ENCODE results near the gene CNOT4.

Gene CNOT4

DNA sequence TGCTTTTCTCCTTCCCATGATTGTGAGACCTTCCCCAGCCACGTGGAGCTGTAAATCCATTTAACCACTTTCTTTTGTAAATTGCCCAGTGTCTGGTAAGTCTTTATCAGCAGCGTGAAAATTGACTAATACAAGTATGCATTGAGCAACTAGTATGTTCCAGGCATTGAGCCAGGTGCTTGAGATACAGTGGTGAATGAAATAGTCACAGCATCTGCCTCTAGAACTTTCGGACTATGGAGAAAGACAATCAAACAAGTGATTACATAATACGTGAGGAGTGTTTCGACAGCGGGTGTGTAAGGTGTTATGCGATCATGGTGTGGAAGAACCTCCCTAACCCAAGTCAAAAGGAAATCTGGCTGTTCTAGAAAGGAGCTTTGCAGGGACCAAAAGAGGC, 26.2 kb upstream of the CNOT4 start:
- no peaks in the 10 kb centered on the region for H3K27me3 ChIP-seq (ENCODE audit: control insufficient read depth, insufficient read depth, low read length)
- H3K4me1 ChIP-seq (ENCODE audit: control insufficient read depth, insufficient read depth, low read length), result no peaks in the 10 kb centered on the region
- no peaks in the 10 kb centered on the region for H3K9me3 ChIP-seq (ENCODE audit: control insufficient read depth, low read length)
- no peak overlapping the region for H3K4me3 ChIP-seq (ENCODE audit: low read length)
- no peaks in the 10 kb centered on the region for H3K36me3 ChIP-seq (ENCODE audit: control insufficient read depth, insufficient read depth, low read length)
- H3K9ac ChIP-seq (ENCODE audit: low read length), result no peak overlapping the region

DNA sequence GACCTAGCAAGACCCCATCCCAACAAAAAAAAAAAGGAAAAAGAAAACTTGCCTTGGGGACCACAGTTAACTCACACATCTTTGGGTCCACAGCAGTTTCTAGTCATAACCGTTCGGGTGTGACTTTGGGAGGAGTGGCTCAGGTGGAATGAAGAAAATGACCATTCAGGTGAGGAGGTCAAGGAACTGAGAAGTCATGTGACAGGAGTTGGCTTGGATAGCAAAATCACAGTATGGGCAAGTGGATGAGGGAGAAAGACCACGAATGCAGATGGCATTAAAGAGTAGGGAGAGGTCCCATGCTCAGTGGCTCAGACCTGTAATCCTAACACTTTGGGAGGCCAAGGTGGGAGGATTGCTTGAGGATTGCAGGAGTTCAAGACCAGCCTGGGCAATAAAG, 17.1 kb upstream of the CNOT4 start:
- H3K9me3 ChIP-seq (ENCODE audit: control insufficient read depth, low read length), result no peaks in the 10 kb centered on the region
- H3K4me1 ChIP-seq (ENCODE audit: control insufficient read depth, insufficient read depth, low read length), result no peaks in the 10 kb centered on the region
- no peak overlapping the region for H3K4me3 ChIP-seq (ENCODE audit: low read length)
- H3K27me3 ChIP-seq (ENCODE audit: control insufficient read depth, insufficient read depth, low read length), result no peaks in the 10 kb centered on the region
- no peak overlapping the region for H3K9ac ChIP-seq (ENCODE audit: low read length)
- H3K36me3 ChIP-seq (ENCODE audit: control insufficient read depth, insufficient read depth, low read length), result no peaks in the 10 kb centered on the region

DNA sequence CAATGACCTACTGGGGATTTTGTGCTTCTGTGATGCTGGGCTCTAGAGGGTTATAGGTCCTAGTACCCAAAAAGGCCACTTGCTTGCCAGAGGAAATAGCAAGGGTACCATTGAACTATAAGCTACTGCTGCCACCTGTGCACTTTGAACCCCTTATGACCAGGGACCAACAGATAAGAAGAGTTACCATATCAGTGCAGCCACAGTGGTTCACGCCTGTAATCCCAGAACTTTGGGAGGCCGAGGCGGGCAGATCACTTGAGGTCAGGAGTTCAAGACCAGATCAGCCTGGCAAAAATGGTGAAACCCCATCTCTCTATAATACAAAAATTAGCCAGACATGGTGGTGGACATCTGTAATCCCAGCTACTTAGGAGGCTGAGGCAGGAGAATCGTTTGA, 15.5 kb upstream of the CNOT4 start:
- H3K36me3 ChIP-seq (ENCODE audit: control insufficient read depth, insufficient read depth, low read length), result no peaks in the 10 kb centered on the region

DNA sequence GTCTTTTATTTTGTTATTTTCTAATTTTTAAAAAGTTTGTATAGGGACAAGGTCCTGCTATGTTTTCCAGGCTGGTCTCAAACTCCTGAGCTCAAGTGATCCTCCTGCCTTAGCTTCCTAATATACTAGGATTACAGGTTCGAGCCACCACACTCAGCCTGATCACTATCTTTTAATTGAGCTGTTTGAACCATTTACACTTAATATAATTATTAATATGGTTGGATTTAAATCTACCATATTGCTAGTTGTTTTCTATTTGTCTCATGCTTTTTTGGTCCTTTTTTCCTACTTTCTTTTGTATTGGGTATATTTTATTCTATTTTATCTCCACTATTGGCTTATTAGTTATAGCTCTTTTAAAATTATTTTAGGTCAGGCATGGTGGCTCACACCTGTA, 13.2 kb upstream of the CNOT4 start:
- H3K36me3 ChIP-seq (ENCODE audit: control insufficient read depth, insufficient read depth, low read length), result no peaks in the 10 kb centered on the region
- no peak overlapping the region for H3K4me3 ChIP-seq (ENCODE audit: low read length)
- H3K9me3 ChIP-seq (ENCODE audit: control insufficient read depth, low read length), result no peaks in the 10 kb centered on the region
- H3K27me3 ChIP-seq (ENCODE audit: control insufficient read depth, insufficient read depth, low read length), result no peaks in the 10 kb centered on the region
- no peaks in the 10 kb centered on the region for H3K4me1 ChIP-seq (ENCODE audit: control insufficient read depth, insufficient read depth, low read length)
- H3K9ac ChIP-seq (ENCODE audit: low read length), result no peak overlapping the region

More for the DNA sequence above, 15.5 kb upstream of the CNOT4 start:
- Histone ChIP-seq H3K9ac (ENCODE audit: low read length) (no peak overlapping the region), H3K27me3 (ENCODE audit: control insufficient read depth, insufficient read depth, low read length) (no peaks in the 10 kb centered on the region), H3K4me3 (ENCODE audit: low read length) (no peak overlapping the region), H3K4me1 (ENCODE audit: control insufficient read depth, insufficient read depth, low read length) (no peaks in the 10 kb centered on the region), H3K9me3 (ENCODE audit: control insufficient read depth, low read length) (no peaks in the 10 kb centered on the region)

DNA sequence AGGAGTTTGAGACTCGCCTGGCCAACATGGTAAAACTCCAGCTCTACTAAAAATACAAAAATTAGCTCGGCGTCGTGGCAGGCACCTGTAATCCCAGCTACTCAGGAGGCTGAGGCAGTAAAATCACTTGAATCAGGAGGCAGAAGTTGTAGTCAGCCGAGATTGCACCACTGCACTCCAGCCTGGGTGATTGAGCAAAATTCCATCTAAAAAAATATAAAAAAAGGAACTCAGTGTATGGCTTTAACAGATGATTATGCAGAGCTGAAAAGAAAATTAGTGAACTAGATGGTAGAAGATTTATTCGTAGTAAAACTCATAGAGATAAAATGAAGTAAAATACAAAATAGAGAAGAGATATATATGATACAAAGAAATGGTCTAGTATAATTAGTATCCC, 12.6 kb upstream of the CNOT4 start:
- no peaks in the 10 kb centered on the region for H3K27me3 ChIP-seq (ENCODE audit: control insufficient read depth, insufficient read depth, low read length)
- H3K9ac ChIP-seq (ENCODE audit: low read length), result no peak overlapping the region
- no peaks in the 10 kb centered on the region for H3K4me1 ChIP-seq (ENCODE audit: control insufficient read depth, insufficient read depth, low read length)
- no peaks in the 10 kb centered on the region for H3K36me3 ChIP-seq (ENCODE audit: control insufficient read depth, insufficient read depth, low read length)
- no peak overlapping the region for H3K4me3 ChIP-seq (ENCODE audit: low read length)
- no peaks in the 10 kb centered on the region for H3K9me3 ChIP-seq (ENCODE audit: control insufficient read depth, low read length)

DNA sequence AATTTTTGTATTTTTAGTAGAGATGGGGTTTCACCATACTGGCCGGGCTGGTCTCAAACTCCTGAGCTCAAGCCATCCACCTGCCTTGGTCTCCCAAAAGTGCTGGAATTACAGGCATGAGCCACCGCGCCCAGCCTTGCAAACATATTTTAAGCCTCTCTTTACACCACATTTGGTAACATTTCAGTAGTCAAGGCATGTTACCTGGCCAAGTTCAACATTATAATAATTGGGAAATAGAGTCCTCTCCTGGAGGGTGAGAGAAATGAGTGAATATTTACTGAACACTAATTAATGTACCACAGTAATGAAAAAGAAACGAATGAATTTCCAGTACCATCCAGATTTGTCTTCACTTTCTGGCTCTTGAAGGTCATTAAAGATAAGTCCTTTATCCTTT, 10.0 kb upstream of the CNOT4 start:
- Histone ChIP-seq H3K36me3 (ENCODE audit: control insufficient read depth, insufficient read depth, low read length) (no peaks in the 10 kb centered on the region), H3K9ac (ENCODE audit: low read length) (no peak overlapping the region), H3K4me3 (ENCODE audit: low read length) (no peak overlapping the region), H3K9me3 (ENCODE audit: control insufficient read depth, low read length) (no peaks in the 10 kb centered on the region), H3K27me3 (ENCODE audit: control insufficient read depth, insufficient read depth, low read length) (no peaks in the 10 kb centered on the region), H3K4me1 (ENCODE audit: control insufficient read depth, insufficient read depth, low read length) (no peaks in the 10 kb centered on the region)

DNA sequence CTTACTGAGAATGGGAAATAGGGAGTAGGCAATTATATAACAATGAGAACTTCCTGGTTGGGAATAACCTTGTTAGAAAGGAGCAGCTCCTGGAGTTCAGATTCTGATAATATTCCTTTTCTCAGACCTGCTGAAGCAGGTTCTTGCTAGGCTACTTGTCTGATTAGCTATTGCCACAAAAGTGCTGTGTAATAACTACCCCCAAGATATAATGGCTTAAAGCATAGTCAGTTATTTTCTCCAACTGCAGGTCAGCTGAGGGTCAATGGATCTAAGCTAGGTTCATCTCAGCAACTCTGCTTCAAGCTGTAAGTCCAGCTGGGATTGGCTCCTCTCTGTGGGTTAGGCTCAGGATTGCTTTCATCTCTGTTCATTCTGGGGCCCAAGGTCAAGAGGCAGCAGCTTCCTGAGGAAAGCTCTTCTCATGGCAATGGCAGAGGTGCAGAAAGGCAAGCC, 9.4 kb upstream of the CNOT4 start:
- no peaks in the 10 kb centered on the region for H3K27me3 ChIP-seq (ENCODE audit: control insufficient read depth, insufficient read depth, low read length)
- H3K4me3 ChIP-seq (ENCODE audit: low read length), result no peak overlapping the region
- no peaks in the 10 kb centered on the region for H3K9me3 ChIP-seq (ENCODE audit: control insufficient read depth, low read length)
- H3K9ac ChIP-seq (ENCODE audit: low read length), result no peak overlapping the region
- no peaks in the 10 kb centered on the region for H3K36me3 ChIP-seq (ENCODE audit: control insufficient read depth, insufficient read depth, low read length)
- no peaks in the 10 kb centered on the region for H3K4me1 ChIP-seq (ENCODE audit: control insufficient read depth, insufficient read depth, low read length)

DNA sequence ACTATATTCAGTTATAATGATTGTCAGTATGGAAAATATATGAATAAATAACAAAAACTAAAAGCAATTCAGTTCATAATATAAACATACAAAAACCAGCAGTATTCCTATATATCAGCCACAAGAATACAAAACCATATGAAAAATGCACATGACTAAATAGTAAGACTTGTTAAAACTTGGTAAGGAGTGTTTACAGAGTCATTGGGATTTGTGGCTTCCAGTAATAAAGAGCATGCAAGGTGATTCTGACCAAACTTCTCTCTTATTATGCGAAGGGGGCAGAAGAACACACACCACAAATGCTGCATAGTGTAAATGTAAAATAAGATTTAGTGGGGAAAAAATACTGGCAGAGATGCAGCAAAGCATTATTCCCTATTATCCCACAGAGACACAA, 8.8 kb upstream of the CNOT4 start:
- Histone ChIP-seq H3K4me3 (ENCODE audit: low read length) (no peak overlapping the region), H3K4me1 (ENCODE audit: control insufficient read depth, insufficient read depth, low read length) (no peaks in the 10 kb centered on the region), H3K27me3 (ENCODE audit: control insufficient read depth, insufficient read depth, low read length) (no peaks in the 10 kb centered on the region), H3K9ac (ENCODE audit: low read length) (no peak overlapping the region), H3K9me3 (ENCODE audit: control insufficient read depth, low read length) (no peaks in the 10 kb centered on the region), H3K36me3 (ENCODE audit: control insufficient read depth, insufficient read depth, low read length) (no peaks in the 10 kb centered on the region)

DNA sequence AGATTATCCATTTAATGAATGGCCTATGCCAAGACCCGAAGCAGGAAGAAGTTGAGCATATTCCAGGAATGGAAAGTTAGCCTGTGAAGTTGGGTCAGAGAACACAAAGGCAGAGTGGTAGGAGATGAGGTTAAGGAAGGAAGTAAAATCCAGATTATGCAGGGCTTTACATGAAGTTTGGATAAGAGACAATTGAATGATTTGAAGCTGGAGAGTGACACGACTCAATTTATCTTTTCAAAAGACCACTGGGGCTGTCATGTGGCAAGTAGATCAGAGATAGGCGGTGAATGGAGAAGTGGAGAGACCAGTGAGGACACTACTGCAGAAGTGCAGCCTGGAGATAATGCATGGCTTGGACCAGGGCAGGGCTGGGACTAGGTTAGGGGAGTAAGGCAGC, 7.2 kb upstream of the CNOT4 start:
- no peak overlapping the region for H3K4me3 ChIP-seq (ENCODE audit: low read length)
- no peaks in the 10 kb centered on the region for H3K9me3 ChIP-seq (ENCODE audit: control insufficient read depth, low read length)
- no peak overlapping the region for H3K9ac ChIP-seq (ENCODE audit: low read length)
- H3K27me3 ChIP-seq (ENCODE audit: control insufficient read depth, insufficient read depth, low read length), result no peaks in the 10 kb centered on the region
- H3K36me3 ChIP-seq (ENCODE audit: control insufficient read depth, insufficient read depth, low read length), result no peaks in the 10 kb centered on the region
- no peaks in the 10 kb centered on the region for H3K4me1 ChIP-seq (ENCODE audit: control insufficient read depth, insufficient read depth, low read length)

DNA sequence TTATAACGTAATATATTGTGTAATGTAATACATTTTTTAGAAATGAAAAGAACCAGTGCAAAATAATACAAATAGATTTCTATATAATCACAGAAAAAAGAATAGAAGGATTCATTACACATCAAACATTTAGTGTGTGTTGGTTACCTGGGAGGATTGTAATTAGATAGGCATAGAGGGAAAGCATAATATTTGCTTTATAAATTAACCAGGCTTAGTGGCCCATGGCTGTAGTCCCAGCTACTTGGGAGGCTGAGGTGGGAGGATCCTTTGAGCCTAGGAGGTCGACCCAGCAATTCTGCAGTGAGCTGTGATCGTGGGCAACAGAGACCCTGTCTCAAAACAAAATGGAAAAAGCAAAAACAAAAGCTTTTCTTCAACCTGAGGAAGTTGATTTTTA, 5.0 kb upstream of the CNOT4 start:
- no peak overlapping the region for H3K4me3 ChIP-seq (ENCODE audit: low read length)
- no peaks in the 10 kb centered on the region for H3K9me3 ChIP-seq (ENCODE audit: control insufficient read depth, low read length)
- H3K27me3 ChIP-seq (ENCODE audit: control insufficient read depth, insufficient read depth, low read length), result no peaks in the 10 kb centered on the region
- no peak overlapping the region for H3K9ac ChIP-seq (ENCODE audit: low read length)
- no peaks in the 10 kb centered on the region for H3K36me3 ChIP-seq (ENCODE audit: control insufficient read depth, insufficient read depth, low read length)
- H3K4me1 ChIP-seq (ENCODE audit: control insufficient read depth, insufficient read depth, low read length), result no peaks in the 10 kb centered on the region

DNA sequence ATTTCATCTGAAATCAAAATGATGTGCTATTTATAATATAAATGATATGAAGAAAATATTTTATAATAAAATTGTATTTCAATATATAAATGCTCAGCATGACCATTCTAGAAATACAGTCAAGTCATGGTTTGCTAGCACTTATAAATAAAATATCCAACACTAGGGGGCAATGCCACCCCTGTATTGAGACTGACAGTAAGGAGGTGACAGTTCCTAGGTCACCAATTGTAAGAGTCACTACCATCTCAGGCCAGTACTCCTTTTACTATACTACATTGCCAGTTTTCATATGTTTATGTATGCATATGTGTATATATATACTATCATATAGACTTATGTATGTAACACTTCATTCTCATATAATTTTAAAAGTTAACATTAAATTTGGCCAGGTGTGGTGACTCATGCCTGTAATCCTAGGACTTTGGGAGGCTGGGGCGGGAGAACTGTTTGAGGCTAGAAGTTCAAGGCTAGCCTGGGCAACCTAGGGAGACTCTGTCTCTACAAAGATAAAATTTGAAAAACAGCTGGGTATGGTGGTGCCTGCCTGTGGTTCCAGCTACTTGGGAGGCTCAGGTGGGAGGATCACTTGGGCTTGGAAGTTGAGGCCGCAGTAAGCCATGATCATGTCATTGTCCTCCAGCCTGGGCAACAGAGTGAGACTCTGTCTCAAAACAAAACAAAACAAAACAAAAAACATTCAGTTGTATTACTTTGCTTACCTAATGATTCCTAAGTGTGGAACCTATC, 2.4 kb upstream of the CNOT4 start:
- Histone ChIP-seq H3K4me1 (ENCODE audit: control insufficient read depth, insufficient read depth, low read length) (peaks cover 8% of the 10 kb centered on the region), H3K36me3 (ENCODE audit: control insufficient read depth, insufficient read depth, low read length) (no peaks in the 10 kb centered on the region), H3K4me3 (ENCODE audit: low read length) (no peak overlapping the region), H3K27me3 (ENCODE audit: control insufficient read depth, insufficient read depth, low read length) (no peaks in the 10 kb centered on the region), H3K9me3 (ENCODE audit: control insufficient read depth, low read length) (no peaks in the 10 kb centered on the region), H3K9ac (ENCODE audit: low read length) (no peak overlapping the region)

DNA sequence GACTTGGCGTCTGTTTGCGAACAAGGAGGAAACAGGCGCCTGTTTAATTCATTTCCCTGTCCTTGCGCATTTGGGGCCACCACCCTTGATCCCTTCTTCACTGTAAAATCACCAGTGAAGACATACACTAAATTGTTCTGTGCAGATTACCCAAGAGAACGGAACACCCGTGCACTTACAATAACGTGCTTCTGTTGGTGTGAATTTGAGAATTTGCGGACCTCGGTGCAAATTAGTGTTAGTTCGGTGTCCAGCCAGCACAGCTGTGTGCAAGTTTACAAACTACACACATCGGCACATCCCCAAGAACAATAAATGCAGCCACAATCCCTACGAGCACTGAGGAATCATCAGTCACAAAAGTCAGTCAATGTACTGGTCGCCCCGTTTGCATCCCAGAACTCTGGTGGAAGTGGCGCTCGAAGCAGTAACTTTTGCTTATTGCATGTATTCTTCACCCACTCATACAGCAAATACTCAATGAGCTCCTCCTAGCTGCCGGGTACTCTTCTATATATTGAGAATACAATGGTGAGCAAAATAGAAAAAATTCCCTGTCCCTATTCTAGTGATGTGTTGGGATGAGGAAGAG, 786 bp upstream of the CNOT4 start:
- peaks cover 8% of the 10 kb centered on the region for H3K4me1 ChIP-seq (ENCODE audit: control insufficient read depth, insufficient read depth, low read length)
- H3K4me3 ChIP-seq (ENCODE audit: low read length), result peak overlapping the region; percentile 90
- no peaks in the 10 kb centered on the region for H3K27me3 ChIP-seq (ENCODE audit: control insufficient read depth, insufficient read depth, low read length)
- H3K9me3 ChIP-seq (ENCODE audit: control insufficient read depth, low read length), result no peaks in the 10 kb centered on the region
- H3K36me3 ChIP-seq (ENCODE audit: control insufficient read depth, insufficient read depth, low read length), result no peaks in the 10 kb centered on the region
- peak overlapping the region; percentile 98 for H3K9ac ChIP-seq (ENCODE audit: low read length)

DNA sequence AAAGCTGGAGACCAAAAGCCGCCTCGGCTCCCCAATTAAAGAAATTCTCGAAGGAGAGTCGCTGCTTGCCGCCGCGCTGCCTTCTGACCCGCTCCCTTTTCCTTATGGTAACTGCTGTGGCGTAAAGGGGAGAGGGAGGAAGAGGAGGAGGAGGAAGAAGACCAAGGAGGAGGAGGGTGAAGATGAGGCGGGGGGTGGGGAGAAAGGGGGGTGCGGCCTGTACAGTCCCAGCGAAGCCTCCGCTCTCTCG, 388 bp downstream of the CNOT4 start:
- H3K4me3 ChIP-seq (ENCODE audit: low read length), result peak overlapping the region; percentile 90
- H3K9ac ChIP-seq (ENCODE audit: low read length), result peak overlapping the region; percentile 98
- H3K36me3 ChIP-seq (ENCODE audit: control insufficient read depth, insufficient read depth, low read length), result no peaks in the 10 kb centered on the region
- peaks cover 8% of the 10 kb centered on the region for H3K4me1 ChIP-seq (ENCODE audit: control insufficient read depth, insufficient read depth, low read length)
- H3K27me3 ChIP-seq (ENCODE audit: control insufficient read depth, insufficient read depth, low read length), result no peaks in the 10 kb centered on the region
- no peaks in the 10 kb centered on the region for H3K9me3 ChIP-seq (ENCODE audit: control insufficient read depth, low read length)
